ENCODE results near the gene SLC22A15.
"Not testable (repeated sequence)": the region's sequence is repeated elsewhere in the genome, so short reads cannot be mapped to it uniquely, and the experiment has no call there.

Gene SLC22A15

GRCh38 chr1:116044071-116044470, 67.8 kb downstream of the SLC22A15 start:
- DNase-seq, result no peak

- DNase-seq, result not testable (repeated sequence)
Measured at GRCh38 chr1:116046933-116047332, 70.6 kb downstream of the SLC22A15 start.

DNA sequence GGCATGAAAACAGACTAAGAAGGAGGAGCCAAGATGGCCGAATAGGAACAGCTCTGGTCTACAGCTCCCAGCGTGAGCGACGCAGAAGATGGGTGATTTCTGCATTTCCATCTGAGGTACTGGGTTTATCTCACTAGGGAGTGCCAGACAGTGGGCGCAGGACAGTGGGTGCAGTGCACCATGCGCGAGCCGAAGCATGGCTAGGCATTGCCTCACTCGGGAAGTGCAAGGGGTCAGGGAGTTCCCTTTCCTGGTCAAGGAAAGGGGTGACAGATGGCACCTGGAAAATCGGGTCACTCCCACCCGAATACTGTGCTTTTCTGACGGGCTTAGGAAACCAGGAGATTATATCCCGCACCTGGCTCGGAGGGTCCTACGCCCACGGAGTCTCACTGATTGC, 75.6 kb downstream of the SLC22A15 start:
- DNase-seq, result not testable (repeated sequence)

DNA sequence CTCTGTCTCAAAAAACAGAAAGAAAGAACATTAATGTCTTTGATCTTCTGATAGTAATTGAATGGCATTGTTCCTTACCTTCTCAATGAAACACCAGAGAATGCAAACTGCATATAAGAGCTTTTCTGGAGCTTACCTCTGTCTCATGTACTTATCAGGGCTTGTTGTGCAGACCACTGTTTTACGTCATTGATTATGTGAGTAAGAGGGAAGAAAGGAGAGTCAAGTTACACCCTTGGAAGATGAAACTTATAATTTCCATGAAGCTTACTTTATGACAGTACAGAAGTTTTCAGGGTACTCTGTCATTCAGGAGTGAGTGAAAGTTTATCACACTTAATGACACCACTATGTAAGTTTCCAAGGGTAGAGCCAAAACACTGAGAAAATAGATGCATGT, 85.9 kb downstream of the SLC22A15 start:
- no peak for DNase-seq

DNA sequence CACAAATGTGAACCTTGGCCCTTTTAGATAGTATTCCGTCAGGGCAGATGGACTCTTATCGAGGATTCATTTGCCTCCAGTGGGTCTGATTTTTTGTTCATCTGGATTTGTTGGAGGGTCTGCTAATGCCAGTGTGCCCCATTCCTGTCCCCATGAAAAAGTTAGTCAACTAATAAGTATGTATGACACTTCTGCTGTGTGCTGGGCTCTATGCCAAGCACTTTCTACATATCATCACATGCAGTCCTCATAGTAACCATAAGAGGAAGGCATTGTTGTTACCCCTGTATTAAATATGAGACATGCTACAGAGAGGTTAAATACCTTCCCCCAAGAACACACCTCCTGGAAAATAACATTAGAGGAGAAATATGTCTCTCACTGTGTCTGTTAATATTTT, 88.3 kb downstream of the SLC22A15 start:
- DNase-seq, result no peak

DNA sequence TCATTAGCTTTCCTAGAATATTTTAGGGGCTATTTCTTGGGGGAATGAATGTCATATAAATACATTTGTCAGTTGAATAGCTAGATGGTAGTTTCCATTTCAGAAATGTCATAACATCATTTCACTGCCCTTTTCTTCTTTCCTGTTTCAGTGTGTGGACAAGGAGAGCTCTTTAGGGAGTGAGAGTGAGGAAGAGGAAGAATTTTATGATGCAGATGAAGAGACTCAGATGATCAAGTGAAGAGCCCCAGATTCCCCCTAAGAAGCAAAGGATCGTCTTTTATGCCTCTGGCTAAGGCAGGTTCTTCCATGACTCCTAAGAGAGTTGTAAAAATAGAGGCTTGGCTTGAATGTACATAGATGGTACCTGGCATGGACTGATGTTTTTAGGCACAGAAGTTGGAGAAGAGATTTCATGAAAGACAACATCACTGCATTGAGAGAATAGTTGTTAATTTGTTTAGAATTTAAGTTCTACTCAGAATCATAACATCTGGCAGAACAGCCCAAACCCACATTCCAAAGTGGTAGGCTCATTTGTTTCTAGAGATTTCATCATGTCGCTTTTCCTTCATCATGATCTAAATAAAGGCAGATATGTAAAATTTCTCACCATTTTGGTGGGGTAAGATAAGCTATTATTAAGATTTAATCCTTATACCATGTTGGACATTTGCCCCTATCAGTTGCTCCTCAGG, 90.7 kb downstream of the SLC22A15 start:
- DNase-seq, result no peak

DNA sequence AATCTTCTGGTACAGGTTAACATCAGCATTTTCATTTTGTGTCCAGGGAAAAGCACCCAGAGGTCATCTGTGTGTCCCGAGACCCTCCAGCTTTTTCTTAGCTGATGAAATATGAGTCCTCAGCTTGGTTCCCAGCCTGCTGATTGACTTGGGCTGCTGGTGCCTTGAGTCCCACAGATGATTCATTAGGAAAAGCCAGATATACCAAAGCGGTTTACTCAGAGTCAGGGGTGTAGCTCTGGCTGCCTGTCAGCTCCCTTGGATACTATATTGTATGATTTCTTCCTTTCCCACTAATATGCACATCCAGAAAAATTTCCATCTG, 91.2 kb downstream of the SLC22A15 start:
- DNase-seq, result no peak

GRCh38 chr1:116075575-116075974, 99.3 kb downstream of the SLC22A15 start:
- no peak for DNase-seq

GRCh38 chr1:116075990-116076389, 99.7 kb downstream of the SLC22A15 start:
- no peak for DNase-seq

GRCh38 chr1:116076831-116077230, 100.5 kb downstream of the SLC22A15 start:
- DNase-seq, result no peak

GRCh38 chr1:116078699-116079223, 102.4 kb downstream of the SLC22A15 start:
- no peak for DNase-seq

- DNase-seq, result no peak
Measured at GRCh38 chr1:116087628-116088027, 111.3 kb downstream of the SLC22A15 start.

GRCh38 chr1:116089870-116090269, 113.6 kb downstream of the SLC22A15 start:
- DNase-seq, result no peak

GRCh38 chr1:116091083-116091482, 114.8 kb downstream of the SLC22A15 start:
- DNase-seq, result no peak

DNA sequence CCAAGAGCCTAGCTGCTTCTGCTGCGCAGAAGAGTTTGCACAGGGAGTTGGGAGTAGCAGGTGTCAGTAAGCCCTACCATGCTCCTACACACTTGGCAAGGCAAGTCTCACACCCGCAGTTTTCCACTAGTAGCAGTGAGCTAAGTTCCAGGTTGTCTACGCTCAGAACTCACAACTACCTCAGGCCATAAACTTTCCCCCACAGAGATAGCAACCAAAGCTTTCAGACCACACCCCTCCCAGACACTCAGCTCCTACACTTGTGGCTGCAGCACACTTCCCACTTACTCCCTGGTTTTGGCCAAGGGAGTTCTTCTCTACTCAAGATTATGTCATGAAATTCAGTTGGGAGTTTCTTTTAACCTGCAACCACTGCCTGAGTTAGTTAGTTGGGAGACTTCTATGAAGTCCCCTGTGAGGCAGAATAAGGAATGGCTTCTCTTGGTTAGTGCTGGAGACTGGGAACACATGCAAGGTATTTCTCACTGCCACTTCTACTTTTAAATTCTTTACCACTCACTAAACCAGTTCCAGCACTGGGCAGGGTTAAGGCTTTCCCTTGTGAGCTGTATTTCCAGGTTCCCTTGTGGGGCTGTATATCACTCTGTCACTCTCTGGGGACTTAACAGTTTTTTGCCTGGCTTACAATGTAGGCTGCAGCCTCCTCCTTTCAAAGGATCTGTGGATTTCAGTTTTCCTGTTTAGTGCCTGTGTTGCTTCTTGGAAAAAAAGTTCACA, 116.6 kb downstream of the SLC22A15 start:
- no peak for DNase-seq

DNA sequence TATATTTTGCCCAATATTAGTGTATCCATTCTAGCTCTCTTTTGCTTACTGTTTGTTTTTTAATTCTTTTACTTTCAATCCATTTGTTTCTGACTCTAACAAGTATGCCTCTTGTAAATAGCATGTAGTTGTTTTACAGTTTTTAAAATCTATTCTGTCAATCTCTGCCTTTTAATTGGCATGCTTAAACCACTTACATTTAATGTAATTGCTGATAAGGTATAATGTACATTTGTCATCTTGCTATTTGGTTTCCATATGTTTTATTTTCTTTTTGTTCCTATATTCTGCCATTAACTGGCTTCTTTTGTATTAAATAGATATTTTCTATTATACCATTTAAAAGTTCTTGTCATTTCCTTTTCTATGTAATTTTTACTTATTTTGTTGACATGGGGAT, 118.7 kb downstream of the SLC22A15 start:
- DNase-seq, result no peak

GRCh38 chr1:116096013-116096618, 119.8 kb downstream of the SLC22A15 start:
- no peak for DNase-seq

DNA sequence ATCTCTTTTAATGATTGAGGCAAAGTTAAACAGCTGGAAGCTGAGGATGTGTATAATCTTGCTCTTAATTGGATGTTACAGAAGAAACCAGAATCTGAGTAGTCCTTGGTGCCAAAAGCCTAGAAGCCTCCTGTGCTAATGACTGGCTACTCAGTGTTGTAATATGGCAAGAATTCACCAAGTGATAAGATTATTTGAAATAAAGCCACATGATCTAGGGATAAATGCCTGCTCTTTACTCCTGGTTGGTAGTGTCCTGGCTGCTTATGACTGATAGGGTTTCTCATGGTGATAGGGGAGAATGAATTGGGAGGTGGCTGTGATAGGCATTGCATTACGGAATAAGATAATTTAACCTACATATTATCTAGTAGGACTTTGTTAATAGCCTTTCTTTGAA, 121.3 kb downstream of the SLC22A15 start:
- DNase-seq, result no peak

DNA sequence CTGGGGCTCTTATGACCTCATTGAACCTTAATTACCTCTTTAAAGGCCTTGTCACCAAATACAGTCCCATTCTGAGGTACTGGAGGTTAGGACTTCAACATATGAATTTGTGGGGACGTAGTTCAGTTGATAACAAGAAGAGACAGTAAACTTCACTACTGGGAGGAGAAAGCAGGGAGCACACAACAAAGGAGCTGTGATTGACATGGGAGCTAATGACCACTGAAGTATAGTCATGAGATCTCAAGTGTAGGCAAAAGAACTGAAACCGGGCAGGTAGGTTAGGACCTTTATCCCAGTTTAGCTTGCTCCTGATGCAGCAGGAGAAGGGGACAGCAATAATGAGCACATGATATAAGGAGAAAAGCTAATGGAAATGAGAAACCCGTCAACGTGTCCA, 123.1 kb downstream of the SLC22A15 start:
- DNase-seq, result no peak

GRCh38 chr1:116099919-116100318, 123.6 kb downstream of the SLC22A15 start:
- DNase-seq, result no peak

DNA sequence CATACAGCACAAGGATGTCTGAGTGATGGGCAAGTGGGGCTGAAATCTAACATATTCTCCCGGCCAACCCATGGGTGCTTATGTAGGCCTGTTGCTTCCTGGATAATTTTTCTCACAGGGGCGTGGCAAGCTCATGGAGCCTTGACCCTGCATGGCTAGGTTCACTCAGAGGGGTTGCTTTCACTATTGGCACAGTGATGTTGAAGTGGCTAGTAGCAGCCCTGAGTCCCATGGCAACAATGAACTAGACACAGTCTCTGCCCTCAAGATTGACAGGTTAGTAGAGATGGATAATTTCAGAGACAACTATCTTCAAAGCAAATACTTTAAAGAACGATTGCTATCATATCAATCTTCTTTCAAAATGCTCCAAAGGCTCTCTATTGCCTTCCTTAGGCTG, 128.4 kb downstream of the SLC22A15 start:
- DNase-seq, result no peak

- no peak for DNase-seq
Measured at GRCh38 chr1:116105996-116106395, 129.7 kb downstream of the SLC22A15 start.

GRCh38 chr1:116106646-116107045, 130.3 kb downstream of the SLC22A15 start:
- DNase-seq, result no peak

DNA sequence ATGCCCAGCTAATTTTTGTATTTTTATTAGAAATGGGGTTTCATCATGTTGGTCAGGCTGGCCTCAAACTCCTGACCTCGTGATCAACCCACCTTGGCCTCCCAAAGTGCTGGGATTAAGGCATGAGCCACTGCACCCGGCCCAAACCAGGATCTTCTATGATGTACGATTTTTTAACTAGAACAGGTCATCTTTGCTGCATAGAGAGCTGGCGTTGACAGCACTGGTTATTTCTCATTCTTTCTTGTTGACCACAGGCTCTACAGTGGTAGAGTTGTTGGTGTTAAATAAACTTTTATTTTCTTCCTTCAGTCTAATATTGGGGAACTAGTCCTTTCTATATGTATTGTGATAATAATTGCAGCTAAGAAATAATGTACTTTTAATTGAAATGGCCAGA, 131.1 kb downstream of the SLC22A15 start:
- no peak for DNase-seq

Measured in stimulated activated CD4-positive, alpha-beta T cell treated with anti-CD3 and anti-CD28 coated beads, Interleukin-4, amount 100 ng/mL, for 1 hour (primary cell).